Heart right ventricle (tissue), 16 donors: ENCODE results near the gene PRICKLE1. TPM values are rescaled to one million over a fixed set of nuclear protein-coding genes. Genes with fewer than 3 reads are reported as not detected.

ENCODE experiments used
- ATAC-seq, 8 donors: fragments of 200-7000 bp; cut with Tn5 transposase; one replicate each; pipeline ENCODE4 v1.9.1; 2020; ENCODE audit warnings: mild to moderate bottlenecking in 8 of 8, moderate library complexity in 8 of 8, moderate number of reproducible peaks in 1 of 8
- DNase-seq, 2 donors: peaks; one replicate each; pipeline ENCODE4 v3.0.0-alpha.2; 2020
- H3K27ac ChIP-seq, 10 donors: fragments of 200-600 bp; sonication (generic) in 2 of 10; one replicate each; pipeline versions ENCODE4 v1.5.0 to v1.8.0; 2020 to 2022; ENCODE audit warnings: mild to moderate bottlenecking in 3 of 10
- H3K27me3 ChIP-seq, 7 donors: fragments of 200-600 bp; one replicate each; pipeline ENCODE4 v1.8.0; 2021 to 2022; ENCODE audit warnings: mild to moderate bottlenecking in 2 of 7
- H3K36me3 ChIP-seq, 9 donors: fragments of 200-600 bp; sonication (generic) in 1 of 9; one replicate each; pipeline versions ENCODE4 v1.5.0 to v1.8.0; 2020 to 2022; ENCODE audit warnings: mild to moderate bottlenecking in 2 of 9
- H3K4me1 ChIP-seq, 9 donors: fragments of 200-600 bp; sonication (generic) in 1 of 9; one replicate each; pipeline versions ENCODE4 v1.5.0 to v1.8.0; 2020 to 2022; ENCODE audit warnings: mild to moderate bottlenecking in 4 of 9
- H3K4me3 ChIP-seq, 10 donors: fragments of 200-600 bp; sonication (generic) in 2 of 10; one replicate each; pipeline versions ENCODE4 v1.5.0 to v1.8.0; 2020 to 2022; ENCODE audit warnings: mild to moderate bottlenecking in 7 of 10, moderate library complexity in 2 of 10
- H3K9me3 ChIP-seq, 11 donors: fragments of 200-600 bp in 10 of 11; sonication (generic) in 2 of 11; one replicate each; pipeline versions ENCODE4 v1.5.0 to v1.8.0; 2013 to 2022; ENCODE audit warnings: mild to moderate bottlenecking in 2 of 11, control low read depth in 1 of 11, moderate library complexity in 1 of 11
- WGBS, 2 donors: extraction: QIAGEN DNeasy Blood & Tissue Kit; methylation state at CpG; one replicate each; pipeline ENCODE4 v1.1.7; 2013; ENCODE audit warnings: inconsistent platforms in 1 of 2; 5-methylcytosine and 5-hydroxymethylcytosine counted together
- intact Hi-C, 10 donors: fragments of 100-400 bp; cut with DNase I; formaldehyde crosslinking; loops; one replicate each; pipeline versions ENCODE4 v1.11.1 to v1.14.2; 2022
- polyA plus RNA-seq, 2 donors: library from polyadenylated mRNA; stranded (reverse); fragments of 200-250 nt; gene quantifications; one replicate each; pipeline ENCODE4 v1.2.3, GENCODE V29; 2013
- total RNA-seq, 10 donors: library from RNA; stranded (reverse); fragmentation: NEBNext Ultra II Directional in 3 of 10; extraction: Animal tissue kit (Norgen Biotek cat#: 25700) in 3 of 10; gene quantifications; one replicate each; pipeline versions ENCODE4 v1.2.1 to v1.2.4, GENCODE V29; 2021 to 2023
- TF ChIP-seq, protein P1 (sequence below), 9 donors: fragments of 200-600 bp; sonication (generic) in 2 of 9; IDR thresholded peaks; one replicate each; pipeline versions ENCODE4 v1.5.0 to v1.8.0; 2021 to 2022; ENCODE audit warnings: antibody characterized with exemption in 9 of 9, mild to moderate bottlenecking in 5 of 9, moderate library complexity in 1 of 9
- donor health status: Arrhythmogenic right ventricular cardiomyopathy.
- donor health status: ischemic (EF 13 %, LVEDD 7.1; RV severe dilation, severe dysfunction).
- donor health status: healthy with polysubstance abuse.
- donor health status: DM: no; HTN: yes; CAD: no.
- donor health status: DM: no; HTN: no; CAD: no.
- donor health status: ischemic (EF 25% LVEDD 6.9; RV normal size, moderate dysfunction).
- donor health status: ischemic (EF 25% LVEDD 5.7; RV mildly dilated, moderate dysfunction).
- donor health status: healthy.
- donor health status: DM: yes; HTN: yes; CAD: no.
- donor health status: Ischemic cardiomyopathy.
- donor health status: ischemic (EF 35%, LVEDD 5.7; RV mildly dilated, moderate dysfunction).
- donor health status: nonischemic (EF 11% LVEDD 7.7; RV severe dilation, severe dysfunction).
- donor health status: DM: yes; HTN: yes; CAD: no.
- donor health status: PGD.
- donor health status: ischemic (EF 29% LVEDD 5.4; RV normal size, mild dysfunction).
- donor health status: nonischemic (EF 23%, LVEDD 6.1; RV moderate dilation, normal function).

PRICKLE1 gene
- total and polyA plus RNA-seq, 12 donors = 2.9 to 36.9 (median 17.8) TPM

GRCh38 chr12:42560977-42561376 lies 28.6 kb downstream of the PRICKLE1 start:
- intact Hi-C loops = loop anchor here in 4 of 10 donors (1.0 to 10.0 kb wide), 5 partner anchors 78 to 436 kb away; partner anchors contain the start of gene GXYLT1 (in 1 of the 4)
- WGBS, 2 donors = 33 to 38% methylated on average over 1 of the region's 1 CpG
- no peaks in the 10 kb centered on the region for H3K36me3 ChIP-seq

GRCh38 chr12:42557586-42558172 lies 31.9 kb downstream of the PRICKLE1 start:
- DNase-seq (peak in 1 of 2 donors; percentile 26), ATAC-seq (peak in 7 of 8 donors; percentile 27 to 76 (median 60))
- Histone ChIP-seq H3K27ac (peak overlapping the region in 4 of 10 donors; percentile 1 to 41 (median 34)), H3K4me3 (no peak overlapping the region), H3K36me3 (no peaks in the 10 kb centered on the region), H3K4me1 (peaks cover 0 to 57% (median 19%) of the 10 kb centered on the region in 9 donors), H3K27me3 (no peaks in the 10 kb centered on the region), H3K9me3 (no peaks in the 10 kb centered on the region)
- WGBS, 2 donors = 38 to 45% methylated on average over 3 of the region's 3 CpGs
- TF ChIP-seq, protein P1, sequence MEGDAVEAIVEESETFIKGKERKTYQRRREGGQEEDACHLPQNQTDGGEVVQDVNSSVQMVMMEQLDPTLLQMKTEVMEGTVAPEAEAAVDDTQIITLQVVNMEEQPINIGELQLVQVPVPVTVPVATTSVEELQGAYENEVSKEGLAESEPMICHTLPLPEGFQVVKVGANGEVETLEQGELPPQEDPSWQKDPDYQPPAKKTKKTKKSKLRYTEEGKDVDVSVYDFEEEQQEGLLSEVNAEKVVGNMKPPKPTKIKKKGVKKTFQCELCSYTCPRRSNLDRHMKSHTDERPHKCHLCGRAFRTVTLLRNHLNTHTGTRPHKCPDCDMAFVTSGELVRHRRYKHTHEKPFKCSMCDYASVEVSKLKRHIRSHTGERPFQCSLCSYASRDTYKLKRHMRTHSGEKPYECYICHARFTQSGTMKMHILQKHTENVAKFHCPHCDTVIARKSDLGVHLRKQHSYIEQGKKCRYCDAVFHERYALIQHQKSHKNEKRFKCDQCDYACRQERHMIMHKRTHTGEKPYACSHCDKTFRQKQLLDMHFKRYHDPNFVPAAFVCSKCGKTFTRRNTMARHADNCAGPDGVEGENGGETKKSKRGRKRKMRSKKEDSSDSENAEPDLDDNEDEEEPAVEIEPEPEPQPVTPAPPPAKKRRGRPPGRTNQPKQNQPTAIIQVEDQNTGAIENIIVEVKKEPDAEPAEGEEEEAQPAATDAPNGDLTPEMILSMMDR (IDR thresholded peaks at IDR 0.05) = no peak
- intact Hi-C loops = loop anchor here in 1 of 10 donors (5.0 kb wide), 1 partner anchor 70 kb away; no protein-coding TSS in a partner anchor

More at GRCh38 chr12:42560977-42561376, 28.6 kb downstream of the PRICKLE1 start:
- H3K9me3 ChIP-seq = no peaks in the 10 kb centered on the region
- ATAC-seq (peak; percentile 46 to 85 (median 74)), DNase-seq (no peak)
- no peaks in the 10 kb centered on the region for H3K27me3 ChIP-seq
- TF ChIP-seq, protein P1 (IDR thresholded peaks at IDR 0.05) = no peak
- H3K27ac ChIP-seq = peak overlapping the region in 6 of 10 donors; percentile 47 to 71 (median 69)
- peak overlapping the region in 1 of 10 donors; percentile 12 for H3K4me3 ChIP-seq
- peaks cover 0 to 71% (median 31%) of the 10 kb centered on the region in 9 donors for H3K4me1 ChIP-seq

DNA sequence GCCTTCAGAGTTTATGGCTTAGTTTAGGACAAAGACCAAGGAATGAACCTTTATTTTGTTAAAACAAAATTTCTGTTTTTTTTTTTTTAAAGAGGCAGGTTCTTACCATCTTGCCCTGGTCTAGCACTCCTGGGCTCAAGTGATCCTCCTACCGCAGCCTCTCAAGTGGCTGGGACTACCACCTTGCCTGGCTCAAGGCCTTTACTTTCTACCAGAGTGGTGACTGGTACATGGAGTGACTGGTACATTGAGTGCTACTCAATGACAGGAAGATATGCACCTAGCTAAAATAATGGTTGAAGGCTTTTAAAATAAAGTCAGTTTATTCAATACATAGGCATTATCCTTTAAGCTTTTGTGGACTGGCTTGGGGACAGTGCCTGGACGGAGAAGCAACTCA lies 32.6 kb downstream of the PRICKLE1 start:
- Histone ChIP-seq H3K9me3 (no peaks in the 10 kb centered on the region), H3K27ac (peak overlapping the region in 2 of 10 donors; percentile 39 to 41), H3K36me3 (no peaks in the 10 kb centered on the region), H3K4me1 (peaks cover 0 to 50% (median 19%) of the 10 kb centered on the region in 9 donors), H3K4me3 (no peak overlapping the region), H3K27me3 (peaks cover 0 to 4% (median 0%) of the 10 kb centered on the region in 7 donors)
- intact Hi-C loops = loop anchor here in 1 of 10 donors (5.0 kb wide), 1 partner anchor 70 kb away; no protein-coding TSS in a partner anchor
- DNase-seq = no peak
- 59 to 75% methylated on average over 2 of the region's 2 CpGs for WGBS, 2 donors
- ATAC-seq = peak in 5 of 8 donors; percentile 35 to 84 (median 49)
- TF ChIP-seq, protein P1 (IDR thresholded peaks at IDR 0.05) = no peak

- H3K9me3 ChIP-seq = no peaks in the 10 kb centered on the region
- 88% methylated on average over 17 of the region's 17 CpGs for WGBS, 2 donors
- ATAC-seq = no peak
- H3K4me1 ChIP-seq = peaks cover 0 to 12% (median 6%) of the 10 kb centered on the region in 9 donors
- H3K27ac ChIP-seq = no peak overlapping the region
- intact Hi-C loops = loop anchor here in 1 of 10 donors (5.0 kb wide), 1 partner anchor 61 kb away; no protein-coding TSS in a partner anchor
- H3K36me3 ChIP-seq = peaks cover 0 to 20% (median 0%) of the 10 kb centered on the region in 9 donors
- H3K4me3 ChIP-seq = no peak overlapping the region
- TF ChIP-seq, protein P1 (IDR thresholded peaks at IDR 0.05) = no peak
- no peak for DNase-seq
- peaks cover 0 to 4% (median 0%) of the 10 kb centered on the region in 7 donors for H3K27me3 ChIP-seq
Observed at GRCh38 chr12:42552822-42553221, 36.7 kb downstream of the PRICKLE1 start.
